HG02759 (cell line): ENCODE measurements around the gene MEP1A.
A peak's percentile ranks its signal among the peaks of the same experiment; 100 is the strongest.
"Not testable (repeated sequence)": the region's sequence is repeated elsewhere in the genome, so short reads cannot be mapped to it uniquely, and the experiment has no call there.

Source experiments
- ATAC-seq: cut with Tn5 transposase; IDR thresholded peaks from one replicate; pipeline ENCODE4 v1.9.1; 2021; ENCODE audit warnings: mild to moderate bottlenecking, moderate library complexity; ENCODE audit not compliant: unreplicated experiment

Gene MEP1A

DNA sequence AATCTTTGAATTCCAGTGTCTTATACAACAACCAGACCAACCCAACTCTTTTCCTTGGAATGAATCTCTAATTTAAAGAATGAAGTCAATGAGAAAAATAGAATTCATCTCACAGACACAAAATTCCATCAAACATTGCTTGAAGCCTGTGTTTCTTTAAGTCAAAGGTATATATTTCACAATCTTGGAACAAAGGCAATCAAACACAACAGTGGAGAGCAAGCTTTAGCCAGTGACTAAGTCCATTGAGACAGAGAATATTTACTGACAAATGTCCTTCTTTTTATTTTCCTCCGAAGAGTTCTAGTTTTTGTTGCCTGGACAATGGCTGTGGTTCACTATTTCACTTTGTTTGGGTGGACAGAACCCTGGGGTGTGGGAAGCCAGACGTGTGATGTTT is 35.8 kb downstream of the MEP1A start:
- no peak for ATAC-seq

DNA sequence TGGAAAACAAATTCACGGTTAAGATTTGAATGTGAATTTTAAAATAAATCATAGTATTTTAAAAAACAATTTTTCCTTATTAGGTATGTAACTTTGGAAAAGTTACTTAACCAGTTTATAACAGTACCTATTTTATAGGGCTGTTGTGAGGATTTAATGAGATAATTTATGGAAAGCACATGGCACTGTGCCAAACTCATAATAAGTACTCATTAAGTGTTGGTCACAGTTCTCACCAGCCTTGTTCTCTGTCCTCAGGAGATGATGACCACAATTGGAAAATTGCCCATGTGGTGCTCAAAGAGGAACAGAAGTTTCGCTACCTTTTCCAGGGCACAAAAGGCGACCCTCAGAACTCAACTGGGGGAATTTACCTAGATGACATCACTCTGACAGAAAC is 39.6 kb downstream of the MEP1A start:
- no peak for ATAC-seq

DNA sequence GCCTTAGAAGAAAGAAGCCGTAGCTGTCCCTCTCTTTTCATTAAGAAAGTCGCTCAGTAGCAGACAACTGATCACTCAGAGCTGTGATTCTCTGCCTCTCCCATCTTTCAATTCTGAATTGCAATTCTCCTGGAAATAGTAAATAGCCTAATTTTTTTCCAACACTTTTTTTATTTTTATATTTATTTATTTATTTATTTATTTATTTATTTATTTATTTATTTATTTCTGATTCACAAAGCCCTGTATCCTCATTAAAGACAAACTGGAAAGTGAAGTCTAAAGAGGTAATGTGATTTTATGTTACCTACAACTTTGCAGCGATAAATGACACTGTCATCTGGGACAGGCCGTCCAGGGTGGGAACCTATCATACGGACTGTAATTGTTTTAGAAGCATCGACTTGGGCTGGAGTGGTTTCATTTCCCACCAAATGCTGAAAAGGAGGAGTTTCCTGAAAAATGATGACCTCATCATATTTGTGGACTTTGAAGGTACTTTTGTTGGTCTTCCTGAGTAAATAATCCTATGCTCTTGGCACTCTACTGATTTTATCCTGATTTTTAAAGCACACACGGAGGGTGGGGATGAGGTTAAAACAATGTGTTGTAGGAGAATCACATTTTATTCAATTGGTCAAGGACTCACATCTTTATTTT is 41.2 kb downstream of the MEP1A start:
- ATAC-seq: not testable (repeated sequence)

DNA sequence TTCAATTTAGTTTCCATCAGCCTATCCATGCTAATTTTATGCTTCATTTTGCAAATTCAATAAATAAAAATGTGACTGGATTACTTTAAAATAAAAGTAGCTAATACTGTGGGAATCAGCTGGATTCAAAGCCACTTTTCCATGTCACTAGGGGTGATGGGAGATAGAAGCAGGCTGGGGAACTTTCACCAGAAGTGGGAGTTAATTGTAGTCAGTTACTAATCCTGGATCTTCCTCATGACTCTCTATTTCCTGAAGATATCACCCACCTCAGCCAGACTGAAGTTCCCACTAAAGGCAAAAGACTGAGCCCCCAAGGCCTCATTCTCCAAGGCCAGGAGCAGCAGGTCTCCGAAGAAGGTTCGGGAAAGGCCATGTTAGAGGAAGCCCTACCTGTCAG is 41.8 kb downstream of the MEP1A start:
- ATAC-seq: not testable (repeated sequence)

DNA sequence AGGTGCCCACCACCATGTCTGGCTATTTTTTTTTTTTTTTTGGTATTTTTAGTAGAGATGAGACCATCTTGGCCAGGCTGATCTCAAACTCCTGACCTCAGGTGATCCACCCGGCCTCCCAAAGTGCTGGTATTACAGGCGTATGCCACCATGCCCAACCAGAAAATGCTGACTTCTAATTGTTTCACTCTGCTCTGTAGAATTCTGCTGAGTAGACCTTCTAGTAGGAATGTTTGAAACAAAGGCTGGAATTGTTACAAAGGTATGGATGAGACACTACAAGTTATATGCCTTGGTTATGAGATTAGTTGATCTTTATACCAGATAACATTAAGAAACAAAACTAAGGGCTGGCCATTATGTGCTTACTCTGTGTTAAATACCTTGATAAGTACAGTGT is 44.8 kb downstream of the MEP1A start:
- ATAC-seq: no peak

DNA sequence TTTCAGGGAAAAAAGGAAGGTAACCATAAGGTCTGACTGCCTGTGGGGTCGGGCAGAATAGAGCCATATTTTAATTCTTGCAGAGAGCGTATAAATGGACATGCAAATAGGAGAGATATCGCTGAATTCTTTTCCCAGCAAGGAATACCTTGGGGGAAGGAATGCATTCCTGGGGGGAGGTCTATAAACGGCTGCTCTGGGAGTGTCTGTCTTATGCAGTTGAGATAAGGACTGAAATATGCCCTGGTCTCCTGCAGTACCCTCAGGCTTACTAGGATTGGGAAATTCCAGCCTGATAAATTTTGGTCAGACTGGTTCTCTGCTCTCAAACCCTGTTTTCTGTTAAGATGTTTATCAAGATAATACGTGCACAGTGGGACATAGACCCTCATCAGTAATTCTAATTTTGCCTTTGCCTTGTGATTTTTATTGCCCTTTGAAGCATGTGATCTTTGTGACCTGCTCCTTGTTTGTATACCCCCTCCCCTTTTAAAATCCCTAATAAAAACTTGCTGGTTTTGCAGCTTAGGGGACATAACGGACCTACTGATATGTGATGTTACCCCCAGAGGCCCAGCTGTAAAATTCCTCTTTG is 49.2 kb downstream of the MEP1A start:
- not testable (repeated sequence) for ATAC-seq

DNA sequence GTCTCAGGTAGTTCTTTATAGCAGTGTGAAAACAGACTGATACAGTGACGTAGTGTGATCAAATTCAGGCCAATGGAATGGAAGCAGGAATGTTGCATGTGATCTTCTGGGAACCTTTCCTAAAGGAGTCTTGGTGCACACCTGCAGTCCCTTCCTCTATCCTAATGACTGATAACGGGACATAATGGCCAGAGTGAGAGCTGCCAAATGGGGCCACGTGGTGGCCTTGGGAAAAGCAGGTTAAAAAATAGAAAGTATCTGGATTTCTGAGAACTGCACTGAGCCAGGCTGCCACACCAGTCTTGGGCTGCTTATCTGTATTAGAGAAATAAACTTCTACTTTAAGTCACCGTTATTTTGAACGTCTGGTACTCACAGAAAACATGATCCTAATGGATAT is 51.9 kb downstream of the MEP1A start:
- no peak for ATAC-seq

DNA sequence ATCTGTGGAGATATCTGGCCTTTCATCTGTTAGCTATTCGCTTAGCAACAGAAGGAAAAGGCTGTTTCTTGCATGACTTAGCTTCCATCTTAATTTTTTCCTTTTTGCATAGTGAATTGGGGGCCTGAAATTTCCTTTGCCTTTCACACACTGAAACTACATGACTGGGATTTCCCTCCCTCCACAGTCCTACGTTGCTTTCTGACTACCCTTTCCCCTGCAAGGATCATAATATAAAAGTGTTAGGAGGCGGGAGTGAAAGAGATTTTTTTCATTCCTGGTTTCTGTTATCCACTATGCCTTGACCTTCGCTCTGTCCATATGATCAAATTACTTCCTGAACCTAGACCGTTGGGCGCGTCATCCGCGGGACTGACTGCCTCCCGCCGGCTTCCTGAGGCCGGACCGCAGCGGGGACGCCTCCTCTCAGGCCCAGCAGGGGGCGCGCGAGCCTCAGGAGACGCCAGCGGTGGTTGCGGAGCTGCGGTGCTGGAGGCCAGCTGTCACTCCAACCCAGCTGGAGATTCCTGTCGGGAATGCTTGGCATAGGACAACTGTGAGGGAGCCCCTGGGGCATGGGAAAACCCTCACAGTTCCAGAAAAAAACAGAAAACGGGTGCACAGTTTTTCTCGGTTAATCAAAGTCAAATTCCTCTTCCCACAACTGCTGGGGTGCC is 55.6 kb downstream of the MEP1A start:
- peak; percentile 94 for ATAC-seq

DNA sequence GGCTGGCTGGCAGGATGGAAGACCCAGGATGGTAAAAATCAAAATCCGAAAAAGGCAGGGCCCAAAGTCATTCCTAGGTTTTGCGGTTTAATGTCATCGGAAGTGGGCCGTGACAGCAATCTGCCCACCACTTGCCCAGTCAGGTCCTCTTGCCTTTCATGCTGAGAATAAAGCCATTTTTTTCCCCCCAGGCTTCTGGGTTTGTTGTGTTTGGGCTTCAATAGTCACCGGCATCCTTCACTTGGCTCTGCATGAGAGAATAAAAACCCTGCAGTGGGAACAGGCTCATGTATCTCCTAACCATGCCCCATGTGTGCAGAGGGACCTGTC is 56.1 kb downstream of the MEP1A start:
- no peak for ATAC-seq

DNA sequence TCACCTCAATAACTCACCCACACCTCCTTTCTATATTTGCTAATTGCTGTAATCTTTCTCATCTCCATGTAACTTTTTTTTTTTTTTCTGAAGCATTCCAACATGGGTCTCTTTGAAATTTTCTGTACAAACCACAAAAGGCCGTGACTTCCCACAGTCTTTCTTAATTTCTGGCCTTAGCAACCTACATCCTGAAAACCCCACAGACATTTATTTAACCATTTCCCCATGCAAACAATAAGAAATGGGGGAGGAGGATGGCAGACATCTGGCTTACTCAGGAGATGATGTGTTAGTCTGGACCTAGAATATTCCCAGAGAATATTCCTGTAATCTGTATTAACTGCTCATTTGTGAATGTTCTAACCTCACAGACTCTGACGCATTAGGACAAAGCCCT is 57.6 kb downstream of the MEP1A start:
- no peak for ATAC-seq

DNA sequence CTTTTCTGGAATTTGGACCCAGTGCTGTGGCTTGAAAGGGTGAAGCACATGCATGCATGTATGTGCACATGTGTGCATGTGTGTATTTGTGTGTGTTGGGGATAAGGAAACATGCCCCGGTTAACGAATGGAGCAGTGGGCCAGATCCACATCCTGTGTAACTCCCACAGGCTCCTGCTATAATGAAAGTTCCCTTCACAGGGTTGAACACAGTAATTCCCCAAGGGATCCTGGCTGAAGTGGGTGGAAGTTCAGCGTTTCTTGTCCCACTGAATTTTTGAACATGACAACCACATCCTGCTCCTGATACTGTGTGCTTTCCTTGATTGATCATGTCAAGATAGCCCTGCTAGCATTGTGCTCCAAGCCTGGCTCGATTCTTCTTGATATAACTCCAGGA is 58.4 kb downstream of the MEP1A start:
- ATAC-seq: not testable (repeated sequence)

DNA sequence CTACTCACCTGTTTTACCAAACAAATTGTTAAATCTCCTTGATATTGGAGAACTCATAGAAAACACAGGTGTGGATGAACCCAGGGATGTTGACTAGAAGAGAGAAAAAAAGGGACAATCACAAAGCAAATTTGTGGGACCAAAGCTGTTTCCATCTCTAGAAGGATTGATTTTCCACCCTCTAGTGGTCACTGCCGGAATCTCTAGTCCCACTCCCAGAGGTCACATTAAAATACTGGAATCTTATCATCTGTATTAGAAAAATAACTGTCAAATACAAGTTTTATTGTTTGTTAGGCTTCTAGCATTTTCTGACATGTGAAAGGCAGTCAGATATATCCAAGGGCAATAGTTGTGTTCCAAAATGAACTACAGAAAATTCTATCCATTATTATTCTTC is 62.8 kb downstream of the MEP1A start:
- ATAC-seq: peak; percentile 49

DNA sequence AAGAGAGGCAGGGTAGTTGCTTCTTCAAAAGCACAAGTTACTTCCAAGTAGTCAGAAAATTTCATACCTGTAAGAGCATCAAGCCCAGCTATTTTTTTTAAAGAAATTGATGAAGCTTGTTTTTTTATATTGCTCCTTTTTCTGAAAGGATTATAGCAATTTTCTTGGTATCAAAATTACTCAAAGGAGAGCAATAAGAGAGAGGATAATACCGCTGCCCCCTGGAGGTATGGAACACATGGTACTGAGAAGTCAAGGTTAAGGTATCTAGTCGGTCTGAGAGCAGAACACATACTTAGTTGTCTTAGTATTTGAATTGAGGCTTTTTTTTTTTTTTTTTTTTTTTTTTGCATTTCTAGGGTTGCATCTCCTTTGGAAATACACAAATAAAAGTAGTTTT is 69.2 kb downstream of the MEP1A start:
- no peak for ATAC-seq

DNA sequence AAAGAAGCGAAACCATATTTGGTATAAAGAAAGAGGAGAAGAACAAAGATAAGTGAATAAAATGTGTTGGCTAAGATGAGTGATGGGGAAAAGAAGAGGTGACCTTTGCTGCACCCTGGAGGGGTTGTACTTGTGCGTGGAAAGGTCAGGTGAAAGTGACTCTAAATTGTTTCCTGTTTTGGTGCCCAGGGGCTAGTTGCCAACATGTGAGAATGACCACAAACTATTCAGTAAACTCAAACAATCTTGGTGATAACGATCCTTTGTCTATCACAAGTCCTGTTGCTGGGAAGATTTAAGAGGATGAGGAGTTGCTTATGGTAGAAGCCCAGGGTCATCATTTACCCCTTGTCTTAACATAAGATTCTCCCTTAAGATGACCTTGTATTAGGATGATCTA is 70.6 kb downstream of the MEP1A start:
- ATAC-seq: no peak

DNA sequence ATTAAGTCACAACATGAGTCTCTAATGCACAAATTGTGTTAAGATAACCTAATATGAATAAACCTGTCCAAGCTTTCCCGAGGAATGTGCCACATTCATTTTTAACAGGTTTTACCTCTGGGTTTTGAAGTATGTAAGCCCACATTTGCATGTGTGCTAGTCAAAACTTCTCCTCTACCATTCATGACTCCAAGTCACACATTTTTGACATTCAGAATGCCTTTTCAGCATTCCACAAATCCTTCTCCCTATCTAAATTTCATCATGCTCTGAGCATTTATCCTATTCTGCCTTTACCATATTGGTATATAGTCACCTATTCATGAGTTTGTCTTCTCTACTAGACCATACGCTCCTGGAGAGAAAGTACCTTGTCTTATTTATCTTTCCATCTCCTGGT is 72.0 kb downstream of the MEP1A start:
- ATAC-seq: no peak

DNA sequence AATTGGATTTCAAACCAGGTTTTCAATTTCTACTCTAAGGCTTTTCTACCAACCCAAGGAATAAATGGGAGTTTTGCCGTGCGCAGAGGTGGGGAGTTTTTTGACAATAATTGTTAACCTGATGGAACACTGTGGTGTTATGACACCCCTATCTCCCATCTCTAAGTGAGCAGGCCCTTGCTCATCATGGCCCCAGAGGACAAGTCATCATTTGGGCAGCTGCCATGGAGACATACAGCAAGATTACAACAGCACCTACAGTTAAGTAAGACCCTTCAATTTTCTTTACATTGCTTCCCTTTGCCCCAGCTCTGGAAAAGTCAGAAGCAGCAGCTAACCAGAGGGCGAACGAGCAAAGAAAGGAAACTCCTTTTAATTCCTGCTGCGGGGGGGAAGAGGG is 74.2 kb downstream of the MEP1A start:
- ATAC-seq: no peak

DNA sequence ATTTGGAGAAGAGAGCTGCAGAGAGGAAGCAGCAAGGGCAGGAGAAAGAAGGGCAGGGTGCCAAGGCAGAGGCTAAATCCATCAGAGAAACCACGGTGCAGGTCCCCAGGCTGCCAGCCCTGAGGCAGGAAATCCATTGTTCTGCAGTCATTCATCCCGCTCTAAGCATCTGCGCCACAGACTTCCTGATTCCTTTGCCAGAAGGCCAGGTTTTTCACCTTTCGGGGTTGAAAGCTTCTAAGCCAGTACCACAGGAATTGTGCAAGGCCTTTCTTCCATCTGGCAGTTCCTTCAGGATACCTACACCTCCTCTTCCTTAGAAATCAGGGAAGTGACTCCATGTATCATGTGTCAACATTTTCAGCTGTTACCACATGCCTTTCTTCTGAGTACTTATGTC is 82.9 kb downstream of the MEP1A start:
- ATAC-seq: no peak

DNA sequence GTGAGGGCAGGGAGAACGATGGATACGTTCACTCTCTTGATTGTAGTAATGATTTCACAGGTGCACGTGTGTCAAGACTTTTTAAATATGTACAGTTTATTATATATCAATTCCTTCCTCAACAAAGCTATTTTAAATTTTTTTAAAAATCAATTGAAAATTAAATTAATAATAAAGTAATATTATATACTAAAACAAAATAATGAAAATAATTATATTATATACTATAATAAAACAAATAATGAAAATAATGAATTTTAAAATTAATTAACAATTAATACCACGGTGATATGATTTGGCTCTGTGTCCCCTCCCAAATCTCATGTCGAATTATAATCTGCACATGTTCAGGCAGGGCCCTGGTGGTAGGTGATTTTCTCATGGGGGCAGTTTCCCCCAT is 85.8 kb downstream of the MEP1A start:
- no peak for ATAC-seq

DNA sequence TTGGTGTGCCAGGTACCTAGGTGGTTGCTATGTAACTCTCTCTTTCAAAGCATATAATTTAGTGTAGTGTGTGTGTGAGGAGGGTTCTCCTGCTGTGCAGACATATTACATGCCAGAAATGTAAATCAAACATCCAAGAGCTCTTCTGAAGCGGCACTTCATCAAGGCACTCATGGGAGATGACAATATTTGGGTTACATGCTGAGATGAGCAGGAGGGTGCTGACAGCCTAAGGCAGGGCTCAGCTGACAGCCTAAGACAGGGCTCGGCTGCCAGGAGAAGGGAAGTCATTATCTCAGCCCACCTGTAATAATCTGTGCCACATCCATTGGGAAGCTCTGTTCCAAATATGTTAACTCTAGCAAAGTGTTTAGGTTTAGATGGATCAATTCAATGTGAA is 89.5 kb downstream of the MEP1A start:
- ATAC-seq: no peak

DNA sequence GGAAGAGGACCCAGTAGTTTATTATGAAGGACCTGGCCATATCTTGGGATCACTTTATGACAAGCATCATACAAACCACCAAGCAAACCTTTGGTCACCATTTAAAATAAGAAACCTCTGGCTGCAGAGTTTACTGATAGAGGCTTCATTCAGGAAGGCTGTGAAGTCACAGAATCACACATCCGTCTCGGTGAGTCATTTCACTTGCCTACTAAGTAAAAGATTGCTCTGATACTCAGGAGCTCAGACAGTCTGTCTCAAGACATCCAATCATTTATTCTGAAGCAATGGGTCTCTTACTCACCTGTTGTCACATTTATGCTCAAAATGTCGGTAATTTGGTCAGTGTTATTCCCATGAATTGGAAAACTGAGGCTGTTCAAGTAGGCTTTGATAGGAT is 94.8 kb downstream of the MEP1A start:
- no peak for ATAC-seq

DNA sequence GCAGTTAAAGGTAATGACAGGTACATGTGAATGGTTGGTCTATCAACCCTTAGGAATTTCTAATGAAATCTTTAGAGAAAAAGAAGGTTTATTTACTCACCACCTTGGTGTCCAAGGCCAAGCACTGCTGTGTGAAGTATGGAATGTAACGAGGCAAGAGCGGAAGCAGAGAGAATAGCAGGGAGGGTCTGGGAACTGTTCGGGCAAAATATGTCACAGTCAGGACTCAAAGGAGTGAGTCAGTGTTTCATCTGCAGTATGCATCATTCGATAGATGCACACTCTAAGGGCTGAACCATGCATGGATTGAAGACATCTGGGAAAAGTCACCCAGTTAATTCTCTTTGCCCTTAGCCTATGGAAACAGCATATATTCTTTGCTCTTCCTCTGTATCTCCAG is 95.4 kb downstream of the MEP1A start:
- no peak for ATAC-seq
